HepG2 (cell line): Measurements from ENCODE around the gene FKTN. TPM values are rescaled to one million over a fixed set of nuclear protein-coding genes. Genes with fewer than 3 reads are reported as not detected.

Experiments used
- ATAC-seq: fragments of 200-7000 bp; cut with Tn5 transposase; 3 replicates; pipeline ENCODE4 v1.9.1; 2020; ENCODE audit warnings: mild to moderate bottlenecking, moderate library complexity
- BruUV-seq: library from RNA; stranded (reverse); fragments of 400-500 nt; replicated peaks from 2 replicates; lab custom pipeline; 2021; lab: Mats Ljungman, UMichigan
- CTCF ChIA-PET: fragments of 300-600 bp; formaldehyde crosslinking; extraction: SDS; loops from one replicate; lab custom pipeline; 2021; ENCODE audit warnings: low total read pairs, inconsistent platforms, low intra/inter-chr PET ratio; lab: Yijun Ruan, JAX
- POLR2A ChIA-PET: fragments of 350-600 bp; sonication (Branson Sonifier 250); formaldehyde crosslinking; loops from one replicate; lab custom pipeline; 2020; ENCODE audit warnings: antibody characterized with exemption, inconsistent platforms; lab: Yijun Ruan, JAX
- DNase-seq: peaks from one replicate; pipeline ENCODE4 v3.0.0-alpha.2; 2015; ENCODE audit warnings: low spot score
- FAIRE-seq: peaks from 3 replicates; lab custom pipeline; 2011; peaks lifted over from hg19 to GRCh38; lab: Jason Lieb, UNC
- H2AFZ ChIP-seq: one replicate; pipeline ENCODE4 v1.6.1; 2011; ENCODE audit warnings: low read length, inconsistent platforms
- H3K27ac ChIP-seq: fragments of 300-600 bp; 3 replicates; pipeline ENCODE4 v1.8.0; 2011; ENCODE audit warnings: mixed run types, mild to moderate bottlenecking, mixed read lengths, low read length, inconsistent platforms; ENCODE audit not compliant: insufficient read depth; ENCODE audit errors: extremely low read length
- H3K27me3 ChIP-seq, 2 experiments: fragments of 200-600 bp in 1 of 2; 2 replicates in 1 of 2; 3 replicates in 1 of 2; pipeline versions ENCODE4 v1.6.0 to v1.8.0; 2011; ENCODE audit warnings: low read length in 2 of 2, mild to moderate bottlenecking in 2 of 2, moderate library complexity in 2 of 2, inconsistent platforms in 1 of 2; ENCODE audit not compliant: insufficient read depth in 2 of 2, control insufficient read depth in 1 of 2
- H3K36me3 ChIP-seq, 2 experiments: fragments of 200-600 bp in 1 of 2; replicated peaks in 1 of 2; 2 replicates in 1 of 2; 3 replicates in 1 of 2; pipeline versions ENCODE4 v1.5.1 to v1.8.0; 2011; ENCODE audit warnings: low read length in 2 of 2, inconsistent platforms in 1 of 2; ENCODE audit not compliant: insufficient read depth in 2 of 2, control insufficient read depth in 1 of 2
- H3K4me1 ChIP-seq: 2 replicates; pipeline ENCODE4 v1.5.1; 2012; ENCODE audit warnings: low read length, inconsistent platforms; ENCODE audit not compliant: insufficient read depth
- H3K4me2 ChIP-seq: 2 replicates; pipeline ENCODE4 v1.6.0; 2011; ENCODE audit warnings: low read depth, low read length, inconsistent platforms
- H3K4me3 ChIP-seq, 3 experiments: fragments of 200-600 bp in 1 of 3; sonication (generic), shearing (Covaris generic) in 1 of 3; replicated peaks in 1 of 3; 2 replicates each; pipeline ENCODE4 v1.5.1; 2011 to 2016; ENCODE audit warnings: low read length in 3 of 3, inconsistent platforms in 2 of 3, low read depth in 2 of 3, mild to moderate bottlenecking in 2 of 3, control low read depth in 1 of 3, mixed read lengths in 1 of 3; ENCODE audit not compliant: insufficient read depth in 1 of 3
- H3K79me2 ChIP-seq: one replicate; pipeline ENCODE4 v1.6.1; 2011; ENCODE audit warnings: low read length, inconsistent platforms; ENCODE audit not compliant: insufficient read depth
- H3K9ac ChIP-seq: 2 replicates; pipeline ENCODE4 v1.6.0; 2011; ENCODE audit warnings: mild to moderate bottlenecking, low read depth, low read length, inconsistent platforms; ENCODE audit not compliant: insufficient read depth
- H3K9me3 ChIP-seq: 2 replicates; pipeline ENCODE4 v1.5.1; 2012; ENCODE audit warnings: mild to moderate bottlenecking, low read length
- H4K20me1 ChIP-seq: 2 replicates; pipeline ENCODE4 v1.6.0; 2011; ENCODE audit warnings: inconsistent platforms, mild to moderate bottlenecking, low read length, moderate library complexity; ENCODE audit not compliant: insufficient read depth
- AHR ChIP-seq: IDR thresholded peaks from 2 replicates; pipeline ENCODE4 v1.6.1; 2018; ENCODE audit warnings: missing genetic modification reagents, missing compliant biosample characterization
- CC2D1A ChIP-seq: sonication (generic); formaldehyde crosslinking; IDR thresholded peaks from 2 replicates; pipeline ENCODE4 v1.8.1; 2023; ENCODE audit warnings: mild to moderate bottlenecking, missing genetic modification reagents
- FOXM1 ChIP-seq: sonication (generic); formaldehyde crosslinking; IDR thresholded peaks from 2 replicates; pipeline ENCODE4 v1.5.0; 2020; ENCODE audit warnings: missing genetic modification reagents
- KMT2A ChIP-seq: sonication (generic); formaldehyde crosslinking; IDR thresholded peaks from 2 replicates; pipeline ENCODE4 v1.4.0; 2020; ENCODE audit warnings: missing genetic modification reagents
- PCBP2 ChIP-seq: fragments of 200-400 bp; formaldehyde crosslinking; optimal IDR thresholded peaks from 2 replicates; pipeline ENCODE3; 2018; ENCODE audit warnings: low read length, low read depth; ENCODE audit not compliant: poor library complexity, severe bottlenecking
- TBL1XR1 ChIP-seq: fragments of 150-350 bp; IDR thresholded peaks from 2 replicates; pipeline ENCODE4 v1.6.1; 2014; ENCODE audit warnings: borderline replicate concordance, low read length; ENCODE audit not compliant: partially characterized antibody
- XRCC5 ChIP-seq: fragments of 200-400 bp; formaldehyde crosslinking; optimal IDR thresholded peaks from 2 replicates; pipeline ENCODE3; 2017; ENCODE audit warnings: mild to moderate bottlenecking, low read length
- ZNF761 ChIP-seq: sonication (generic); formaldehyde crosslinking; conservative IDR thresholded peaks from 2 replicates; pipeline ENCODE4 v1.4.0; 2020; ENCODE audit warnings: mild to moderate bottlenecking, missing genetic modification reagents
- ZNF841 ChIP-seq: sonication (generic); formaldehyde crosslinking; IDR thresholded peaks from 2 replicates; pipeline ENCODE4 v1.8.1; 2023; ENCODE audit warnings: missing genetic modification reagents, borderline replicate concordance
- WGBS: methylation state at CpG from one replicate; pipeline ENCODE4 v1.1.6; 2017; ENCODE audit warnings: low lambda C conversion rate; 5-methylcytosine and 5-hydroxymethylcytosine counted together
- in situ Hi-C: cut with HindIII; loops from 2 replicates; pipeline ENCODE4 v1.10.0; 2017; ENCODE audit warnings: low pct_unique_long_range_greater_than_20kb; ENCODE audit not compliant: extremely low pct_ligation_motif_present
- intact Hi-C: fragments of 100-400 bp; cut with micrococcal nuclease; formaldehyde crosslinking; loops from one replicate; pipeline ENCODE4 v1.10.0; 2022; ENCODE audit not compliant: unreplicated experiment
- polyA plus RNA-seq, 8 experiments: library from polyadenylated mRNA; depleted of rRNA in 3 of 8; stranded (reverse) in 7 of 8; unstranded in 1 of 8; fragments of >200 nt; fragmentation: Illumina TruSeq in 4 of 8; extraction: Trizol in 4 of 8; gene quantifications; 2 replicates each; pipeline versions ENCODE4 v1.2.1 to v1.2.3, GENCODE V29; 2011 to 2016; ENCODE audit warnings: low read depth in 4 of 8, missing spikeins in 1 of 8, mixed read lengths in 1 of 8; ENCODE audit not compliant: insufficient read depth in 1 of 8
- total RNA-seq, 5 experiments: library from RNA; depleted of rRNA; stranded (reverse); fragments of >200 nt; fragmentation: Illumina TruSeq; extraction: Trizol; gene quantifications; 2 replicates each; pipeline ENCODE4 v1.2.3, GENCODE V29; 2016; ENCODE audit warnings: low read depth in 1 of 5
- TF ChIP-seq, protein P1 (sequence below): sonication (generic); formaldehyde crosslinking; IDR thresholded peaks from 2 replicates; pipeline ENCODE4 v1.5.0; 2020; ENCODE audit warnings: mild to moderate bottlenecking, missing genetic modification reagents, borderline replicate concordance
- TF ChIP-seq, protein P2 (sequence below): sonication (generic); formaldehyde crosslinking; IDR thresholded peaks from 2 replicates; pipeline ENCODE4 v1.8.1; 2022; ENCODE audit warnings: mild to moderate bottlenecking, missing genetic modification reagents
- TF ChIP-seq, protein P3 (sequence below): sonication (generic); formaldehyde crosslinking; IDR thresholded peaks from 2 replicates; pipeline ENCODE4 v1.5.0; 2020; ENCODE audit warnings: mild to moderate bottlenecking, missing genetic modification reagents, moderate library complexity

FKTN gene
- total and polyA plus RNA-seq, 2 of the 13 experiments (the other 11 are each of a cell fraction or from before 2014, with no cell fraction given) = 7.9 to 13.5 TPM

DNA sequence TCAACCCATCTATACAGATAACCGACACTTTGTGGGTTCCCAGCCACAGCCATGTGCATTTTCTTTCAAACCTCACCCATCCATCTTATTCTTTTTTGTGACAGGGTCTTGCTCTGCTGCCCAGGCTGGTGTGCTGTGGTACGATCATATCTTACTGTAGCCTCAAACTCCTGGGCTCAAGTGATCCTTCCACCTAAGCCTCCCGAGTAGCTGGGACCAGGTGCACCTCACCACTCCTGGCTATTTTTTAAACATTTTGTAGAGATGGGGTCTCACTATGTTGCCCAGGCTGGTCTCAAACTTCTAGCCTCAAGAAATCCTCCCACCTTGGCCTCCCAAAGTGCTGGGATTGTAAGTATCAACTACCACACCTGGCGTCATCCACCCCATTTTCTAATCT lies 129.0 kb downstream of the FKTN start:
- POLR2A ChIA-PET = no interaction called here
- no peak overlapping the region for H3K9ac ChIP-seq
- FAIRE-seq (no peak), DNase-seq (no peak), ATAC-seq (no peak)
- no TSS peak for BruUV-seq
- no peaks in the 10 kb centered on the region for H3K79me2 ChIP-seq
- H3K9me3 ChIP-seq = no peaks in the 10 kb centered on the region
- no peaks in the 10 kb centered on the region for H3K4me1 ChIP-seq
- no peaks in the 10 kb centered on the region for H4K20me1 ChIP-seq
- H3K36me3 ChIP-seq = no peaks in the 10 kb centered on the region
- H3K4me3 ChIP-seq = no peak overlapping the region
- H3K27me3 ChIP-seq = no peaks in the 10 kb centered on the region
- in situ Hi-C loops = no loop called here
- 38% methylated on average over 4 of the region's 4 CpGs for WGBS
- CTCF ChIA-PET = no interaction called here
- H3K4me2 ChIP-seq = no peak overlapping the region
- H3K27ac ChIP-seq = no peak overlapping the region
- H2AFZ ChIP-seq = no peak overlapping the region
- intact Hi-C loops = no loop called here
- TF ChIP-seq, protein P1, sequence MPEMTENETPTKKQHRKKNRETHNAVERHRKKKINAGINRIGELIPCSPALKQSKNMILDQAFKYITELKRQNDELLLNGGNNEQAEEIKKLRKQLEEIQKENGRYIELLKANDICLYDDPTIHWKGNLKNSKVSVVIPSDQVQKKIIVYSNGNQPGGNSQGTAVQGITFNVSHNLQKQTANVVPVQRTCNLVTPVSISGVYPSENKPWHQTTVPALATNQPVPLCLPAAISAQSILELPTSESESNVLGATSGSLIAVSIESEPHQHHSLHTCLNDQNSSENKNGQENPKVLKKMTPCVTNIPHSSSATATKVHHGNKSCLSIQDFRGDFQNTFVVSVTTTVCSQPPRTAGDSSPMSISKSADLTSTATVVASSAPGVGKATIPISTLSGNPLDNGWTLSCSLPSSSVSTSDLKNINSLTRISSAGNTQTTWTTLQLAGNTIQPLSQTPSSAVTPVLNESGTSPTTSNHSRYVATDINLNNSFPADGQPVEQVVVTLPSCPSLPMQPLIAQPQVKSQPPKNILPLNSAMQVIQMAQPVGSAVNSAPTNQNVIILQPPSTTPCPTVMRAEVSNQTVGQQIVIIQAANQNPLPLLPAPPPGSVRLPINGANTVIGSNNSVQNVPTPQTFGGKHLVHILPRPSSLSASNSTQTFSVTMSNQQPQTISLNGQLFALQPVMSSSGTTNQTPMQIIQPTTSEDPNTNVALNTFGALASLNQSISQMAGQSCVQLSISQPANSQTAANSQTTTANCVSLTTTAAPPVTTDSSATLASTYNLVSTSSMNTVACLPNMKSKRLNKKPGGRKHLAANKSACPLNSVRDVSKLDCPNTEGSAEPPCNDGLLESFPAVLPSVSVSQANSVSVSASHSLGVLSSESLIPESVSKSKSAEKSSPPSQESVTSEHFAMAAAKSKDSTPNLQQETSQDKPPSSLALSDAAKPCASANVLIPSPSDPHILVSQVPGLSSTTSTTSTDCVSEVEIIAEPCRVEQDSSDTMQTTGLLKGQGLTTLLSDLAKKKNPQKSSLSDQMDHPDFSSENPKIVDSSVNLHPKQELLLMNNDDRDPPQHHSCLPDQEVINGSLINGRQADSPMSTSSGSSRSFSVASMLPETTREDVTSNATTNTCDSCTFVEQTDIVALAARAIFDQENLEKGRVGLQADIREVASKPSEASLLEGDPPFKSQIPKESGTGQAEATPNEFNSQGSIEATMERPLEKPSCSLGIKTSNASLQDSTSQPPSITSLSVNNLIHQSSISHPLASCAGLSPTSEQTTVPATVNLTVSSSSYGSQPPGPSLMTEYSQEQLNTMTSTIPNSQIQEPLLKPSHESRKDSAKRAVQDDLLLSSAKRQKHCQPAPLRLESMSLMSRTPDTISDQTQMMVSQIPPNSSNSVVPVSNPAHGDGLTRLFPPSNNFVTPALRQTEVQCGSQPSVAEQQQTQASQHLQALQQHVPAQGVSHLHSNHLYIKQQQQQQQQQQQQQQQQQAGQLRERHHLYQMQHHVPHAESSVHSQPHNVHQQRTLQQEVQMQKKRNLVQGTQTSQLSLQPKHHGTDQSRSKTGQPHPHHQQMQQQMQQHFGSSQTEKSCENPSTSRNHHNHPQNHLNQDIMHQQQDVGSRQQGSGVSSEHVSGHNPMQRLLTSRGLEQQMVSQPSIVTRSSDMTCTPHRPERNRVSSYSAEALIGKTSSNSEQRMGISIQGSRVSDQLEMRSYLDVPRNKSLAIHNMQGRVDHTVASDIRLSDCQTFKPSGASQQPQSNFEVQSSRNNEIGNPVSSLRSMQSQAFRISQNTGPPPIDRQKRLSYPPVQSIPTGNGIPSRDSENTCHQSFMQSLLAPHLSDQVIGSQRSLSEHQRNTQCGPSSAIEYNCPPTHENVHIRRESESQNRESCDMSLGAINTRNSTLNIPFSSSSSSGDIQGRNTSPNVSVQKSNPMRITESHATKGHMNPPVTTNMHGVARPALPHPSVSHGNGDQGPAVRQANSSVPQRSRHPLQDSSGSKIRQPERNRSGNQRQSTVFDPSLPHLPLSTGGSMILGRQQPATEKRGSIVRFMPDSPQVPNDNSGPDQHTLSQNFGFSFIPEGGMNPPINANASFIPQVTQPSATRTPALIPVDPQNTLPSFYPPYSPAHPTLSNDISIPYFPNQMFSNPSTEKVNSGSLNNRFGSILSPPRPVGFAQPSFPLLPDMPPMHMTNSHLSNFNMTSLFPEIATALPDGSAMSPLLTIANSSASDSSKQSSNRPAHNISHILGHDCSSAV (CRISPR knock-in tag) = no peak
- TF ChIP-seq ZNF761 (no peak), FOXM1 (CRISPR knock-in tag) (no peak), PCBP2 (no peak), CC2D1A (CRISPR knock-in tag) (no peak), TBL1XR1 (no peak), XRCC5 (no peak), ZNF841 (CRISPR knock-in tag) (no peak), KMT2A (no peak), AHR (CRISPR knock-in tag) (no peak)
- TF ChIP-seq, protein P2, sequence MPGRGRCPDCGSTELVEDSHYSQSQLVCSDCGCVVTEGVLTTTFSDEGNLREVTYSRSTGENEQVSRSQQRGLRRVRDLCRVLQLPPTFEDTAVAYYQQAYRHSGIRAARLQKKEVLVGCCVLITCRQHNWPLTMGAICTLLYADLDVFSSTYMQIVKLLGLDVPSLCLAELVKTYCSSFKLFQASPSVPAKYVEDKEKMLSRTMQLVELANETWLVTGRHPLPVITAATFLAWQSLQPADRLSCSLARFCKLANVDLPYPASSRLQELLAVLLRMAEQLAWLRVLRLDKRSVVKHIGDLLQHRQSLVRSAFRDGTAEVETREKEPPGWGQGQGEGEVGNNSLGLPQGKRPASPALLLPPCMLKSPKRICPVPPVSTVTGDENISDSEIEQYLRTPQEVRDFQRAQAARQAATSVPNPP (CRISPR knock-in tag) = no peak
- TF ChIP-seq, protein P3, sequence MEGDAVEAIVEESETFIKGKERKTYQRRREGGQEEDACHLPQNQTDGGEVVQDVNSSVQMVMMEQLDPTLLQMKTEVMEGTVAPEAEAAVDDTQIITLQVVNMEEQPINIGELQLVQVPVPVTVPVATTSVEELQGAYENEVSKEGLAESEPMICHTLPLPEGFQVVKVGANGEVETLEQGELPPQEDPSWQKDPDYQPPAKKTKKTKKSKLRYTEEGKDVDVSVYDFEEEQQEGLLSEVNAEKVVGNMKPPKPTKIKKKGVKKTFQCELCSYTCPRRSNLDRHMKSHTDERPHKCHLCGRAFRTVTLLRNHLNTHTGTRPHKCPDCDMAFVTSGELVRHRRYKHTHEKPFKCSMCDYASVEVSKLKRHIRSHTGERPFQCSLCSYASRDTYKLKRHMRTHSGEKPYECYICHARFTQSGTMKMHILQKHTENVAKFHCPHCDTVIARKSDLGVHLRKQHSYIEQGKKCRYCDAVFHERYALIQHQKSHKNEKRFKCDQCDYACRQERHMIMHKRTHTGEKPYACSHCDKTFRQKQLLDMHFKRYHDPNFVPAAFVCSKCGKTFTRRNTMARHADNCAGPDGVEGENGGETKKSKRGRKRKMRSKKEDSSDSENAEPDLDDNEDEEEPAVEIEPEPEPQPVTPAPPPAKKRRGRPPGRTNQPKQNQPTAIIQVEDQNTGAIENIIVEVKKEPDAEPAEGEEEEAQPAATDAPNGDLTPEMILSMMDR (CRISPR knock-in tag) = no peak
